Stimulated activated CD8-positive, alpha-beta memory T cell treated with anti-CD3 and anti-CD28 coated beads, Interleukin-12 subunit alpha, Interleukin-12 subunit beta, amount 100 ng/mL, for 1 hour (primary cell): ENCODE results near the gene STIMATE.

Experiments used
- DNase-seq: peaks from one replicate; pipeline ENCODE4 v3.0.0-alpha.2; 2020; ENCODE audit warnings: low read depth

The STIMATE gene

GRCh38 chr3:52841211-52841980 lies 56.0 kb downstream of the STIMATE start:
- DNase-seq, result no peak

- no peak for DNase-seq
Observed at GRCh38 chr3:52839892-52840545, 57.3 kb downstream of the STIMATE start.

GRCh38 chr3:52839268-52839575 lies 58.1 kb downstream of the STIMATE start:
- no peak for DNase-seq

GRCh38 chr3:52838561-52839267 lies 58.6 kb downstream of the STIMATE start:
- DNase-seq, result no peak

- no peak for DNase-seq
Observed at GRCh38 chr3:52836986-52837385, 60.4 kb downstream of the STIMATE start.

- DNase-seq, result no peak
Observed at GRCh38 chr3:52836471-52836845, 60.9 kb downstream of the STIMATE start.

- no peak for DNase-seq
Observed at GRCh38 chr3:52835766-52836470, 61.4 kb downstream of the STIMATE start.

- no peak for DNase-seq
Observed at GRCh38 chr3:52834871-52835501, 62.4 kb downstream of the STIMATE start, which contains the start of gene MUSTN1. Gene MUSTN1 (minus strand): TSS chr3:52835019. CDS start chr3:52834948, 71 bp downstream.

- DNase-seq, result no peak
Observed at GRCh38 chr3:52833202-52833601, 64.1 kb downstream of the STIMATE start.

GRCh38 chr3:52831500-52832301 lies 65.6 kb downstream of the STIMATE start:
- no peak for DNase-seq

GRCh38 chr3:52830535-52831258 lies 66.7 kb downstream of the STIMATE start, which contains the start of gene ITIH4:
Gene ITIH4 (minus strand): TSS chr3:52830672. CDS start chr3:52830642, 30 bp downstream.
- DNase-seq, result no peak

GRCh38 chr3:52829906-52830463 lies 67.4 kb downstream of the STIMATE start:
- DNase-seq, result no peak

GRCh38 chr3:52829482-52829881 lies 67.9 kb downstream of the STIMATE start:
- DNase-seq, result no peak

GRCh38 chr3:52827866-52828376 lies 69.4 kb downstream of the STIMATE start:
- no peak for DNase-seq

GRCh38 chr3:52827441-52827840 lies 69.9 kb downstream of the STIMATE start:
- DNase-seq, result no peak

- no peak for DNase-seq
Observed at GRCh38 chr3:52824037-52824436, 73.3 kb downstream of the STIMATE start.

GRCh38 chr3:52822363-52822762 lies 75.0 kb downstream of the STIMATE start:
- no peak for DNase-seq

- DNase-seq, result no peak
Observed at GRCh38 chr3:52820736-52821135, 76.6 kb downstream of the STIMATE start.

GRCh38 chr3:52819936-52820335 lies 77.4 kb downstream of the STIMATE start:
- no peak for DNase-seq

GRCh38 chr3:52817860-52818259 lies 79.5 kb downstream of the STIMATE start:
- DNase-seq, result no peak
